Heart left ventricle (tissue), 16 donors: Measurements from ENCODE around the gene C2orf15. TPM values are rescaled to one million over a fixed set of nuclear protein-coding genes. Genes with fewer than 3 reads are reported as not detected.

Experiments used
- ATAC-seq, 4 donors: fragments of 200-7000 bp; cut with Tn5 transposase; one replicate each; pipeline ENCODE4 v1.9.1; 2020 to 2022; ENCODE audit warnings: moderate library complexity in 4 of 4, mild to moderate bottlenecking in 3 of 4, moderate number of reproducible peaks in 1 of 4
- DNase-seq, 5 donors: peaks; one replicate each; pipeline ENCODE4 v3.0.0-alpha.2; 2020
- H3K27ac ChIP-seq, 12 donors: fragments of 200-600 bp; sonication (generic) in 4 of 12; one replicate each; pipeline versions ENCODE4 v1.5.0 to v1.8.0; 2016 to 2022; ENCODE audit warnings: mild to moderate bottlenecking in 2 of 12
- H3K27me3 ChIP-seq, 9 donors: fragments of 200-600 bp; sonication (generic) in 2 of 9; one replicate each; pipeline versions ENCODE4 v1.5.1 to v1.8.0; 2016 to 2022; ENCODE audit warnings: mild to moderate bottlenecking in 3 of 9
- H3K36me3 ChIP-seq, 9 donors: fragments of 200-600 bp; sonication (generic) in 2 of 9; one replicate each; pipeline versions ENCODE4 v1.5.0 to v1.8.0; 2018 to 2022; ENCODE audit warnings: mild to moderate bottlenecking in 2 of 9
- H3K4me1 ChIP-seq, 12 donors: fragments of 200-600 bp; sonication (generic) in 4 of 12; one replicate each; pipeline versions ENCODE4 v1.5.0 to v1.8.0; 2016 to 2022; ENCODE audit warnings: mild to moderate bottlenecking in 3 of 12
- H3K4me3 ChIP-seq, 12 donors: fragments of 200-600 bp; sonication (generic) in 4 of 12; one replicate each; pipeline versions ENCODE4 v1.5.0 to v1.8.0; 2017 to 2022; ENCODE audit warnings: mild to moderate bottlenecking in 9 of 12, moderate library complexity in 4 of 12
- H3K9me3 ChIP-seq, 12 donors: fragments of 200-600 bp; sonication (generic) in 4 of 12; one replicate each; pipeline versions ENCODE4 v1.5.0 to v1.8.0; 2016 to 2022; ENCODE audit warnings: mild to moderate bottlenecking in 1 of 12
- POLR2A ChIP-seq, 2 donors: fragments of 450-650 bp; IDR thresholded peaks; one replicate each; pipeline ENCODE4 v1.6.1; 2017; ENCODE audit warnings: antibody characterized with exemption in 2 of 2, mild to moderate bottlenecking in 2 of 2, moderate library complexity in 2 of 2
- WGBS, 4 donors: extraction: QIAGEN DNeasy Blood & Tissue Kit in 2 of 4; methylation state at CpG; one replicate each; pipeline versions ENCODE4 v1.1.5 to v1.1.7; 2013 to 2018; 5-methylcytosine and 5-hydroxymethylcytosine counted together
- intact Hi-C, 10 donors: fragments of 100-400 bp; cut with DNase I; formaldehyde crosslinking; loops; one replicate each; pipeline versions ENCODE4 v1.11.1 to v1.14.2; 2022
- polyA plus RNA-seq, 2 donors: library from polyadenylated mRNA; stranded (reverse); fragments of 200-250 nt; gene quantifications; one replicate each; pipeline ENCODE4 v1.2.3, GENCODE V29; 2013
- total RNA-seq, 9 donors: library from RNA; depleted of rRNA in 2 of 9; stranded (reverse); fragments of >200 nt in 2 of 9; fragmentation: NEBNext Ultra II Directional in 3 of 9; extraction: Animal tissue kit (Norgen Biotek cat#: 25700) in 3 of 9; gene quantifications; one replicate each; pipeline versions ENCODE4 v1.1.0 to v1.2.4, GENCODE V29; 2016 to 2023
- TF ChIP-seq, protein P1 (sequence below), 12 donors: fragments of 200-600 bp; sonication (generic) in 4 of 12; IDR thresholded peaks; one replicate each; pipeline versions ENCODE4 v1.5.0 to v1.8.0; 2018 to 2022; ENCODE audit warnings: antibody characterized with exemption in 12 of 12, mild to moderate bottlenecking in 5 of 12
- donor health status: ischemic (EF 13 %, LVEDD 7.1; RV severe dilation, severe dysfunction).
- donor health status: healthy with polysubstance abuse.
- donor health status: DM: no; HTN: yes; CAD: no.
- donor health status: DM: no; HTN: no; CAD: no.
- donor health status: ischemic (EF 25% LVEDD 6.9; RV normal size, moderate dysfunction).
- donor health status: ischemic (EF 25% LVEDD 5.7; RV mildly dilated, moderate dysfunction).
- donor health status: healthy.
- donor health status: DM: yes; HTN: yes; CAD: no.
- donor health status: ischemic (EF 35%, LVEDD 5.7; RV mildly dilated, moderate dysfunction).
- donor health status: nonischemic (EF 11% LVEDD 7.7; RV severe dilation, severe dysfunction).
- donor health status: DM: yes; HTN: yes; CAD: no.
- donor health status: PGD.
- donor health status: ischemic (EF 29% LVEDD 5.4; RV normal size, mild dysfunction).
- donor health status: nonischemic (EF 23%, LVEDD 6.1; RV moderate dilation, normal function).

The C2orf15 gene
- total and polyA plus RNA-seq, 11 donors, result 0.04 to 0.70 (median 0.49) TPM; not detected in 7

DNA sequence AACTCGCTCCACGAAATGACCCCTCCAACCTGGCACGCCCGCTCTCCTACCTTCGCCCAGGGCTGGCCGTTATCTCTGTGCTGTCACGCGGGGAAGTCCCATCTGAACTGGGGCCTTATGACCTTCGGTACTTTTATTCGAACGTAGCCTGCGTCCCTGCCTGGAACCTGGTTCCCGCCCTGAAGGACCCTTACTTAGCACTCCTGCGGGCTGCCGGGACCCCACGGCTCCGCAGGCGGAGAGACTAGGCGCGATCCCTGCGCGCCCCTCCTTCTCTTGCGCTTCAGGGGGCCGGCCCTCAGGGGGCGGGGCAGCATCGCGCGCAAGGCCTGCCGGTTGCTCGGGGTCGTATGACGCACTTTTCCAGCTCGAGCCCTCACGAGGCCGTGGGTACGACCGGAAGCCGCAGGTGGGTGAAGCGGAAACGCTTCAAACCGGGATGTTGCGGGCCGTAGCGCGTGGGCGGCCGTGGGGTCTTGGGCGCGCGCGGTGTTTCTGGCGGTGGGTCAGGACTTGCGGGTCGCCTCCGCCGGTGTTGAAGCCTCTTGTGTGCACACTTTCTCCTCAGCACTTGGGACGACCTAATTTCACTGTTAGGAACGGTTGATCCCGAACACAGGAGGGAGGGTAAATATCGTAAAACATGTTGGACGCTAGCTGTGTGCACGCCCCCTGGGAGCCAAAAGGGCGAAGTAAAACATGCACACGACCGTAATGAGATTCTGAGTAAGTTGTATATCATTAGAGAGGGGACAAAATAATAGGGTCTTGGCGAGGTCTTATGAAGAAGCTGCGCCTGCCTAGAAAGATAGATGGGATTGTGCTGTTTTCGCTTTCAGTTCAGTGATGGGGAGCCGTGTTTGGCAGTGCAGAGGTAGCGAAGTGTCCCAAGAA, 13.4 kb downstream of the C2orf15 start, which contains the start of the genes LIPT1 and TSGA10:
TSS of gene LIPT1 (plus strand) at position 325 of the 894 bp plus-strand sequence. CDS start 6,991 bp downstream, outside the sequence.
TSS of gene TSGA10 (minus strand) at position 300 of the 894 bp plus-strand sequence. CDS start 45,503 bp downstream, outside the sequence.
- TF ChIP-seq POLR2A (IDR thresholded peaks at IDR 0.05), result peak; percentile 21 to 83
- TF ChIP-seq, protein P1, sequence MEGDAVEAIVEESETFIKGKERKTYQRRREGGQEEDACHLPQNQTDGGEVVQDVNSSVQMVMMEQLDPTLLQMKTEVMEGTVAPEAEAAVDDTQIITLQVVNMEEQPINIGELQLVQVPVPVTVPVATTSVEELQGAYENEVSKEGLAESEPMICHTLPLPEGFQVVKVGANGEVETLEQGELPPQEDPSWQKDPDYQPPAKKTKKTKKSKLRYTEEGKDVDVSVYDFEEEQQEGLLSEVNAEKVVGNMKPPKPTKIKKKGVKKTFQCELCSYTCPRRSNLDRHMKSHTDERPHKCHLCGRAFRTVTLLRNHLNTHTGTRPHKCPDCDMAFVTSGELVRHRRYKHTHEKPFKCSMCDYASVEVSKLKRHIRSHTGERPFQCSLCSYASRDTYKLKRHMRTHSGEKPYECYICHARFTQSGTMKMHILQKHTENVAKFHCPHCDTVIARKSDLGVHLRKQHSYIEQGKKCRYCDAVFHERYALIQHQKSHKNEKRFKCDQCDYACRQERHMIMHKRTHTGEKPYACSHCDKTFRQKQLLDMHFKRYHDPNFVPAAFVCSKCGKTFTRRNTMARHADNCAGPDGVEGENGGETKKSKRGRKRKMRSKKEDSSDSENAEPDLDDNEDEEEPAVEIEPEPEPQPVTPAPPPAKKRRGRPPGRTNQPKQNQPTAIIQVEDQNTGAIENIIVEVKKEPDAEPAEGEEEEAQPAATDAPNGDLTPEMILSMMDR (IDR thresholded peaks at IDR 0.05), result peak in 4 of 12 donors; percentile 10 to 19 (median 15)
- ATAC-seq (peak; percentile 98 to 99 (median 99)), DNase-seq (peak; percentile 93 to 95 (median 94))
- H3K27me3 ChIP-seq, result no peaks in the 10 kb centered on the region
- intact Hi-C loops, result loop anchor here in 4 of 10 donors (1.0 to 10.0 kb wide), 4 partner anchors 14 to 340 kb away; partner anchors contain the start of genes EIF5B (in 2 of the 4), TXNDC9 (in 2 of the 4), C2orf15 (in 1 of the 4) and MITD1 (in 1 of the 4)
- peaks cover 0 to 27% (median 16%) of the 10 kb centered on the region in 12 donors for H3K4me1 ChIP-seq
- peaks cover 0 to 36% (median 29%) of the 10 kb centered on the region in 9 donors for H3K36me3 ChIP-seq
- H3K9me3 ChIP-seq, result no peaks in the 10 kb centered on the region
- H3K27ac ChIP-seq, result peak within 1 kb of the TSS; percentile 45 to 93 (median 90)
- H3K4me3 ChIP-seq, result peak within 1 kb of the TSS; percentile 51 to 84 (median 72)
- 0 to 1% (median 0%) methylated on average over 24 to 70 of the region's 70 CpGs for WGBS, 4 donors

DNA sequence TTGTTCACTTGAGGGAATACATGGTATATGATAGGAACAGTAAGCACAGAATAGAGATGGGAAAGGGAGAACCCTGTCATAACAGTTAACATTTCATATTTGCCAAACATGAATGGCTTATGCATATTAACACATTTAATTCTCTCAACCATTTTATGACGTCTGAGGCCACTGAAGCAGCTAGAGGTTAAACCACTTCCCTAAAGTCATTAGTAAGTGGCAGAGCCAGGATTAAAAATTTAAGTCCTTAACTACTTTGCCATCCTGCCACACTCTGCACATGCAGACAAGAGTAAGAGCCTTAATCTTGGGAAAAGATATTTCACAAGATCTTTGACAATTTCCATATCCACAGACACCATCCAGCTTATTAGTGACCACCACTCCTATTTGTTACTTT, 15.4 kb downstream of the C2orf15 start:
- WGBS, 4 donors, result 74 to 84% (median 80%) methylated on average over 1 of the region's 1 CpG
- H3K36me3 ChIP-seq, result peaks cover 0 to 56% (median 42%) of the 10 kb centered on the region in 9 donors
- no peaks in the 10 kb centered on the region for H3K27me3 ChIP-seq
- H3K9me3 ChIP-seq, result no peaks in the 10 kb centered on the region
- intact Hi-C loops, result loop anchor here in 3 of 10 donors (10.0 kb wide), 2 partner anchors 178 to 338 kb away; partner anchors contain the start of genes EIF5B (in 2 of the 3), TXNDC9 (in 2 of the 3) and REV1 (in 1 of the 3)
- TF ChIP-seq, protein P1 (IDR thresholded peaks at IDR 0.05), result no peak
- TF ChIP-seq POLR2A (IDR thresholded peaks at IDR 0.05), result no peak
- H3K27ac ChIP-seq, result no peak overlapping the region
- no peak overlapping the region for H3K4me3 ChIP-seq
- DNase-seq (no peak), ATAC-seq (no peak)
- H3K4me1 ChIP-seq, result peaks cover 0 to 27% (median 16%) of the 10 kb centered on the region in 12 donors

DNA sequence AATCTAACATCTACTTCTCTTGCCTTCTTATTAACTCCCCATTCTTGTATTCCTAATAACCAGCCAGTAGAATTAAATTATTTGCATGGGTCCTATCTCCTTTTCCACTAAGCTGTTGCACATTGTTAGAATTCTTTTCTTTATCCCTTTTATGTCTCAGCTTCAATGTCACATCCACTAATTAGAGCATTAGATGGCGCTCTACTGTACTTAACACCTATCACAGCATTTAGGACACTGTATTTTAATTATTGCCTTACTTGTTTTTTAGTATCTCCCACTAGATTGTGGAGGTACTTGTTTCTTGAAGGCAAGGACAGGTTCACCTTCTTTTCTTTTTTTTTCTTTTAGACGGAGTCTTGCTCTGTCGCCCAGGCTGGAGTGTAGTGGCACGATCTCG, 17.1 kb downstream of the C2orf15 start:
- Histone ChIP-seq H3K27me3 (no peaks in the 10 kb centered on the region), H3K4me3 (no peak overlapping the region), H3K27ac (no peak overlapping the region), H3K4me1 (peaks cover 0 to 23% (median 15%) of the 10 kb centered on the region in 12 donors), H3K9me3 (no peaks in the 10 kb centered on the region), H3K36me3 (peaks cover 0 to 73% (median 55%) of the 10 kb centered on the region in 9 donors)
- no peak for TF ChIP-seq POLR2A (IDR thresholded peaks at IDR 0.05)
- TF ChIP-seq, protein P1 (IDR thresholded peaks at IDR 0.05), result no peak
- DNase-seq, result no peak
- 93 to 96% (median 95%) methylated on average over 5 of the region's 5 CpGs for WGBS, 4 donors
- ATAC-seq, result no peak
- intact Hi-C loops, result loop anchor here in 3 of 10 donors (10.0 kb wide), 2 partner anchors 176 to 336 kb away; partner anchors contain the start of genes EIF5B (in 2 of the 3), TXNDC9 (in 2 of the 3) and REV1 (in 1 of the 3)
